K562 (cell line): ENCODE data around the gene FBXL4. TPM values are rescaled to one million over a fixed set of nuclear protein-coding genes. Genes with fewer than 3 reads are reported as not detected.

Experiments
- ADNP ChIP-seq: fragments of 200-800 bp; sonication (Bioruptor generic); IDR thresholded peaks from 2 replicates; pipeline ENCODE4 v1.6.1; 2016; ENCODE audit warnings: missing genetic modification characterization, missing compliant biosample characterization
- C11orf30 ChIP-seq: fragments of 450-650 bp; IDR thresholded peaks from 2 replicates; pipeline ENCODE4 v1.6.1; 2016; ENCODE audit warnings: low read depth, mild to moderate bottlenecking
- CBFA2T3 ChIP-seq: fragments of 450-650 bp; IDR thresholded peaks from 2 replicates; pipeline ENCODE4 v1.6.1; 2017
- CBX3 ChIP-seq, 2 experiments: IDR thresholded peaks; 1 replicate in 1 of 2; 2 replicates in 1 of 2; pipeline ENCODE4 v1.6.1; 2012; ENCODE audit warnings: inconsistent platforms in 2 of 2, low read length in 2 of 2, borderline replicate concordance in 1 of 2, control low read depth in 1 of 2
- FOXA3 ChIP-seq, 2 experiments: fragments of 450-650 bp in 1 of 2; sonication (generic) in 1 of 2; formaldehyde crosslinking; IDR thresholded peaks in 1 of 2; conservative IDR thresholded peaks in 1 of 2; 2 replicates each; pipeline versions ENCODE4 v1.4.0 to v1.8.0; 2020 to 2022; ENCODE audit warnings: mild to moderate bottlenecking in 2 of 2, missing genetic modification reagents in 1 of 2
- HCFC1 ChIP-seq: IDR thresholded peaks from 2 replicates; pipeline ENCODE4 v1.6.1; 2012; ENCODE audit warnings: low read depth, low read length, improper control_type of control experiment
- MCM3 ChIP-seq: fragments of 450-650 bp; IDR thresholded peaks from 2 replicates; pipeline ENCODE4 v1.6.1; 2016
- NCOR1 ChIP-seq: fragments of 450-650 bp; IDR thresholded peaks from 2 replicates; pipeline ENCODE4 v1.6.1; 2016; ENCODE audit warnings: mild to moderate bottlenecking, moderate library complexity
- RBM17 ChIP-seq: fragments of 200-400 bp; formaldehyde crosslinking; IDR thresholded peaks from 2 replicates; pipeline ENCODE4 v1.6.1; 2017; ENCODE audit warnings: low read depth, mild to moderate bottlenecking, low read length, borderline replicate concordance
- SIX5 ChIP-seq, 2 experiments: IDR thresholded peaks; 2 replicates each; pipeline ENCODE4 v1.6.1; 2011; ENCODE audit warnings: low read length in 2 of 2, borderline replicate concordance in 1 of 2, low read depth in 1 of 2, mild to moderate bottlenecking in 1 of 2, moderate library complexity in 1 of 2; ENCODE audit not compliant: insufficient read depth in 1 of 2
- THAP12 ChIP-seq: fragments of 250-450 bp; sonication (Bioruptor Pico); IDR thresholded peaks from 2 replicates; pipeline ENCODE4 v1.9.0; 2021; ENCODE audit warnings: mild to moderate bottlenecking, inconsistent platforms
- ZBTB9 ChIP-seq: fragments of 450-650 bp; formaldehyde crosslinking; IDR thresholded peaks from 2 replicates; pipeline ENCODE4 v1.4.0; 2020; ENCODE audit warnings: mild to moderate bottlenecking, moderate library complexity
- ZNF436 ChIP-seq: fragments of 250-450, 450-650 bp; sonication (Bioruptor Pico); formaldehyde crosslinking; IDR thresholded peaks from 2 replicates; pipeline ENCODE4 v1.7.0; 2020; ENCODE audit warnings: mild to moderate bottlenecking
- polyA plus RNA-seq, 8 experiments: library from polyadenylated mRNA; depleted of rRNA in 4 of 8; stranded (reverse) in 5 of 8; unstranded in 3 of 8; fragments of >200 nt; fragmentation: Nextera tagmentation in 2 of 8; fragmentation: Illumina TruSeq in 1 of 8; extraction: Ambion mirVana in 2 of 8; extraction: Trizol in 1 of 8; gene quantifications; 2 replicates each; pipeline versions ENCODE4 v1.2.1 to v1.2.3, GENCODE V29; 2011 to 2014; ENCODE audit warnings: inconsistent platforms in 1 of 8, missing spikeins in 1 of 8
- total RNA-seq, 7 experiments: library from RNA; depleted of rRNA in 6 of 7; stranded (reverse); fragments of >200 nt in 6 of 7; fragmentation: Illumina TruSeq in 2 of 7; extraction: Trizol in 2 of 7; gene quantifications; 2 replicates each; pipeline versions ENCODE4 v1.2.1 to v1.2.3, GENCODE V29; 2011 to 2021; ENCODE audit warnings: low replicate concordance in 1 of 7
- TF ChIP-seq, protein P1 (sequence below): fragments of 250-450 bp; sonication (Bioruptor Pico); IDR thresholded peaks from 2 replicates; pipeline ENCODE4 v1.5.0; 2021; ENCODE audit warnings: mild to moderate bottlenecking, borderline replicate concordance
- TF ChIP-seq, protein P2 (sequence below): sonication (generic); formaldehyde crosslinking; IDR thresholded peaks from 2 replicates; pipeline ENCODE4 v1.8.0; 2022; ENCODE audit warnings: mild to moderate bottlenecking, missing genetic modification reagents

FBXL4 gene
- total and polyA plus RNA-seq, 9 of the 15 experiments (the other 6 are each of a cell fraction or from before 2014, with no cell fraction given), result 4.2 to 23.1 (median 7.7) TPM

DNA sequence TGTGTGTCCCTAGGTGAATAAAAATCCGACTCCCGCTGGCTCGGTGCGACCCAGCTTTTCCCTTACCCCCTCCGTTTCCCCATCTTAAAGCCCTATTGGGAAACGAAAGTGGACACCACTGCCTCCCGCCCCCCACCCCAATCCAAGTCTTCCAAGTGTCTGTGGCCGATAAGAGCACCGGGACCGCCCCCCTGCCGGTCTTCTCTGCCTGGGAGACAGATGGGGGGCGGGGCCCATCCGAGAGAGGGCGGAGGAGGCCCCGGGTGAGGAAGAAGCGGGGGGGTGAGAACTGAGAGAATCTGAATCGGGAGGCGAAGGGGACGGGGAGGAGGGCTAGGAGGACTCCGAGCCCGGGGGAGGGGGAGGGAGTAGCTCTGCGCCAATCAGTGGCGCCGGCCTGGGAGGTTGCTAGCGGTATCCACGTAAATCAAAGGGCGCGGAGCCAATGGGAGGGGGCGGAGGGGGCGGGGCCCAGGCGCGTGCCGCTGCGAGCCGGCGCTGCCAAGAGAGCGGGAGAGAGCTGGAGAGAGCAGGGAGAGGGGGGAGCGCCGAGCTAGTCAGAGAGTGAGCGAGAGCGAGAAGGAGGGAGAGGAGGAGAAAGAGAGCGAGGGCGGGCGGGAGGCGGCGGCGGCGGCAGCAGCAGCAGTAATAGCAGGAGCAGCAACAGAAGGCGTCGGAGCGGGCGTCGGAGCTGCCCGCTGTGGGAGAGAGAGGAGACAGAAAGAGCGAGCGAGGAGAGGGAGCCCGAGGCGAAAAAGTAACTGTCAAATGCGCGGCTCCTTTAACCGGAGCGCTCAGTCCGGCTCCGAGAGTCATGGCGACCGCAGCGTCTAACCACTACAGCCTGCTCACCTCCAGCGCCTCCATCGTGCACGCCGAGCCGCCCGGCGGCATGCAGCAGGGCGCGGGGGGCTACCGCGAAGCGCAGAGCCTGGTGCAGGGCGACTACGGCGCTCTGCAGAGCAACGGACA is 113.4 kb downstream of the FBXL4 start, which contains the start of gene POU3F2 (continued):
- TF ChIP-seq ZBTB9 (CRISPR knock-in tag) (no peak), HCFC1 (no peak), CBFA2T3 (peak; percentile 83), ADNP (no peak), ZNF436 (no peak), SIX5 (IDR thresholded peaks at IDR 0.05; ENCODE audit: borderline replicate concordance in 1 of 2, insufficient read depth in 1 of 2, low read depth in 1 of 2, low read length in 2 of 2) (no peak), CBX3 (IDR thresholded peaks at IDR 0.05; ENCODE audit: borderline replicate concordance in 1 of 2, low read length in 2 of 2) (no peak), THAP12 (CRISPR knock-in tag) (no peak), RBM17 (no peak), MCM3 (no peak), NCOR1 (peak; percentile 73), C11orf30 (no peak), FOXA3 (CRISPR knock-in tag; conservative IDR thresholded peaks at IDR 0.05 in 1 of 2, IDR thresholded peaks at IDR 0.05 in 1 of 2) (no peak)
- TF ChIP-seq, protein P1, sequence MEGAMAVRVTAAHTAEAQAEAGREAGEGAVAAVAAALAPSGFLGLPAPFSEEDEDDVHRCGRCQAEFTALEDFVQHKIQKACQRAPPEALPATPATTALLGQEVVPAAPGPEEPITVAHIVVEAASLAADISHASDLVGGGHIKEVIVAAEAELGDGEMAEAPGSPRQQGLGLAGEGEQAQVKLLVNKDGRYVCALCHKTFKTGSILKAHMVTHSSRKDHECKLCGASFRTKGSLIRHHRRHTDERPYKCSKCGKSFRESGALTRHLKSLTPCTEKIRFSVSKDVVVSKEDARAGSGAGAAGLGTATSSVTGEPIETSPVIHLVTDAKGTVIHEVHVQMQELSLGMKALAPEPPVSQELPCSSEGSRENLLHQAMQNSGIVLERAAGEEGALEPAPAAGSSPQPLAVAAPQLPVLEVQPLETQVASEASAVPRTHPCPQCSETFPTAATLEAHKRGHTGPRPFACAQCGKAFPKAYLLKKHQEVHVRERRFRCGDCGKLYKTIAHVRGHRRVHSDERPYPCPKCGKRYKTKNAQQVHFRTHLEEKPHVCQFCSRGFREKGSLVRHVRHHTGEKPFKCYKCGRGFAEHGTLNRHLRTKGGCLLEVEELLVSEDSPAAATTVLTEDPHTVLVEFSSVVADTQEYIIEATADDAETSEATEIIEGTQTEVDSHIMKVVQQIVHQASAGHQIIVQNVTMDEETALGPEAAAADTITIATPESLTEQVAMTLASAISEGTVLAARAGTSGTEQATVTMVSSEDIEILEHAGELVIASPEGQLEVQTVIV, result no peak
- TF ChIP-seq, protein P2, sequence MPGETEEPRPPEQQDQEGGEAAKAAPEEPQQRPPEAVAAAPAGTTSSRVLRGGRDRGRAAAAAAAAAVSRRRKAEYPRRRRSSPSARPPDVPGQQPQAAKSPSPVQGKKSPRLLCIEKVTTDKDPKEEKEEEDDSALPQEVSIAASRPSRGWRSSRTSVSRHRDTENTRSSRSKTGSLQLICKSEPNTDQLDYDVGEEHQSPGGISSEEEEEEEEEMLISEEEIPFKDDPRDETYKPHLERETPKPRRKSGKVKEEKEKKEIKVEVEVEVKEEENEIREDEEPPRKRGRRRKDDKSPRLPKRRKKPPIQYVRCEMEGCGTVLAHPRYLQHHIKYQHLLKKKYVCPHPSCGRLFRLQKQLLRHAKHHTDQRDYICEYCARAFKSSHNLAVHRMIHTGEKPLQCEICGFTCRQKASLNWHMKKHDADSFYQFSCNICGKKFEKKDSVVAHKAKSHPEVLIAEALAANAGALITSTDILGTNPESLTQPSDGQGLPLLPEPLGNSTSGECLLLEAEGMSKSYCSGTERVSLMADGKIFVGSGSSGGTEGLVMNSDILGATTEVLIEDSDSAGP (CRISPR knock-in tag), result peak; percentile 87
